DMS153 treated with DMSO at 0.1 percent for 48 hours (cell line): ENCODE data around the gene MEGF6.

Source experiments
- DNase-seq: peaks from one replicate; lab custom pipeline; 2025; ENCODE audit not compliant: unreplicated experiment; lab: John Stamatoyannopoulos, UW

MEGF6 gene

GRCh38 chr1:3610527-3611169 lies 660 bp downstream of the MEGF6 start:
- DNase-seq: no peak

- no peak for DNase-seq
Observed at GRCh38 chr1:3609769-3610526, 1.4 kb downstream of the MEGF6 start.

- no peak for DNase-seq
Observed at GRCh38 chr1:3609016-3609768, 2.1 kb downstream of the MEGF6 start.

GRCh38 chr1:3608154-3608553 lies 3.2 kb downstream of the MEGF6 start:
- no peak for DNase-seq

GRCh38 chr1:3607703-3608065 lies 3.6 kb downstream of the MEGF6 start:
- no peak for DNase-seq

GRCh38 chr1:3606779-3607702 lies 4.3 kb downstream of the MEGF6 start:
- DNase-seq: no peak

- DNase-seq: no peak
Observed at GRCh38 chr1:3604997-3605823, 6.1 kb downstream of the MEGF6 start.

GRCh38 chr1:3604468-3604974 lies 6.8 kb downstream of the MEGF6 start:
- DNase-seq: no peak

- no peak for DNase-seq
Observed at GRCh38 chr1:3603571-3604467, 7.5 kb downstream of the MEGF6 start.

- DNase-seq: no peak
Observed at GRCh38 chr1:3603156-3603555, 8.2 kb downstream of the MEGF6 start.

- no peak for DNase-seq
Observed at GRCh38 chr1:3602375-3602774, 8.9 kb downstream of the MEGF6 start.

- no peak for DNase-seq
Observed at GRCh38 chr1:3601743-3602142, 9.6 kb downstream of the MEGF6 start.

GRCh38 chr1:3600354-3600753 lies 11.0 kb downstream of the MEGF6 start:
- DNase-seq: no peak

GRCh38 chr1:3599816-3600215 lies 11.5 kb downstream of the MEGF6 start:
- no peak for DNase-seq

- DNase-seq: no peak
Observed at GRCh38 chr1:3599286-3599811, 12.0 kb downstream of the MEGF6 start.

- DNase-seq: no peak
Observed at GRCh38 chr1:3598522-3599285, 12.6 kb downstream of the MEGF6 start.

- DNase-seq: no peak
Observed at GRCh38 chr1:3598051-3598491, 13.2 kb downstream of the MEGF6 start.

- DNase-seq: no peak
Observed at GRCh38 chr1:3597599-3597964, 13.7 kb downstream of the MEGF6 start.
